HG03342 (cell line): ENCODE data around the gene RGS5.
"Not testable (repeated sequence)": the region's sequence is repeated elsewhere in the genome, so short reads cannot be mapped to it uniquely, and the experiment has no call there.

ENCODE experiments used
- ATAC-seq: cut with Tn5 transposase; IDR thresholded peaks from one replicate; pipeline ENCODE4 v1.9.1; 2021; ENCODE audit warnings: mild to moderate bottlenecking, moderate library complexity; ENCODE audit not compliant: unreplicated experiment

Gene RGS5, protein sequence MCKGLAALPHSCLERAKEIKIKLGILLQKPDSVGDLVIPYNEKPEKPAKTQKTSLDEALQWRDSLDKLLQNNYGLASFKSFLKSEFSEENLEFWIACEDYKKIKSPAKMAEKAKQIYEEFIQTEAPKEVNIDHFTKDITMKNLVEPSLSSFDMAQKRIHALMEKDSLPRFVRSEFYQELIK

DNA sequence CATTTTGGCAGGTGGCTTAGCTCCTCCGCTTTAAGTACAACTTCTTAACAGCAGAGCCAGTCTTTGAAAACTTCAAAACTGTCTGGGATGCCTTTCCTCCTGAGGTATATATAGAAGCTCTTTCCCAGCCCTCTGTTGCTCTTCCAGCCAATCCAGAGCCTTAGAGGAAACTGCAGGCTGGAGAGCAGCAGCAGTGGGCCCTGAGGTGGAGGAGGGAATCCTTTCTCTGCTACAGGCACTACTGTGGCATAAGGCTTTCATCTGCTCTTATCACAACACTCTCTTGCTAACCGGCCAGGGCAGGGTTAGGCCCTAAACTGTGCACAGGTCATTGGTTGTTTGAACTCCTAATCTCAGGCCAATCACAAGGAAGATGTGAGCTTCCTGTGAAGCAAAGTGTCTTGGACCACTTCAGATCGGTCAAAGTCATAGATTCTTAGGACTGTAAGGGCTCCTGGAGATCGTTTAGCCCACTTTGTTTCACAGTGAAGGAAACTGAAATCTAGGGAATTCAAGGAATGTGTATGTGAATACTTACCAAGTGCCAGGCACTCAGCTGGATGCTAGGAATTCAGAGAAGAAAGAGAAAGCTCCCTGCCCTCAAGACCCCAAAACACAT, at the start of gene RGS5:
Gene RGS5 (minus strand): TSS at position 84 of the 619 bp plus-strand sequence. CDS start 81 bp downstream, at position 3.
- no peak for ATAC-seq

DNA sequence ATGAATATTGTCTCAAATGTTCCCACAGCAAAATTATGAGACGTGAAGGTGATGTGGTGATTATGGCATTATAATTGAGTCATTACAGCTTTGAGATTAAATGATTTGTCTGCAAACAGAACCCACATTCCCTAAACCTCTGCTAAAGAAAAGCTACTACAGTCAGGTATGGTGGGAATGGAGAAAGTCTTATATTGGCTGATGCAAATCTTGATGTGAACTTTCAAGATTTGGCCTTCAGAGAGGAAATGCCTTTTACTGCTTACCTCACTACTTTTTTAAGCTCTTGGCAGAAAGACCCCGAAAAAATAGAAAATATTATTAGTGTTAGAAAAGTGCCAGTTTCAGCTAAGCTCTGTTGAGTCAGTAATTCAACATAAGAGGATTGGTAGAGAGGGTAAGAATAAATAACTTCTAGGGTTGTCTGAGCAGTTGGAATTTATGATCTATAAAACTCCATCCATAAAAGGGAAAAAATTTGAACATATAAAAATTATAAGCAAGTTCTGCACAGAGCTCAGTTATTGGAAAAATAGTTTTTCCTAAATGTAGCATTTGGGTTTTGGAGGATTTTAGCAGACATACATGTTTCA, 47.8 kb upstream of the RGS5 start:
- ATAC-seq, result no peak

DNA sequence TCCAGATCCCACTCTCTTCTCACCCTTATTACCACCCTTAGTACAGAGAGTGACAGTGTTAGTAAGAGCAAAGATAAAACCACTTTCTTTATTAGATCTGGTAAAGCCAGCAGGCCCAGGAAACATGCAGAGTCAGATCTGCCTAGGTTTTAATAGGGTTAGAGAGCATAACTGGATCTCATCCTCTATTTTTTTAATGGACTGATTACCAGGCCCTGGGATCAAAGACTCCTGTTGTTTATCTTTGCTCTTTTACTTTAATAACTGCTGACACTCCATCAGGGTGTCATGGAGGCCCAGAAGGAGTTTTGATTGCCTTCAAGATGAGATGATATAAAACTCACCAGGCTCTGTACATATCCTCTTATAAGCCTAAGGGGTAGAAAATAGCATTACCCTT, 45.3 kb upstream of the RGS5 start:
- ATAC-seq, result no peak

DNA sequence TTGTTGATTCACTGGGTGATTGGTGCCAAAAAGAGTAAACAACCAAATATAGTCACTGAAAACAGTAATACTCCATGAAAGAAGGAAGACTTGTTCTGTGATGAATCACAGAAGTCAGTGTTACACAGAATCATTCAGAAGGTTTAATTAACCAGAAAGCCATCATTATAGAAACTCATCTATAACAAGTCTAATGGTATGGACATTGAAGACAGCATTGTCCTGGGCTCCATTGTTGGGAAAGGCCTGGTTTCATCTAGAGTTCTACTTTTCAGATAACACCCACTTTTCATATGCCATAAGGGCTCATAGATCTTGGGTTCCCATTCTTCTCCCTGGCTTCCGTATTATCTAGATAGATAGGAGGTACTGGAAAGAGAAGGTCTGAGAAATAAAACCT, 41.9 kb upstream of the RGS5 start:
- not testable (repeated sequence) for ATAC-seq

DNA sequence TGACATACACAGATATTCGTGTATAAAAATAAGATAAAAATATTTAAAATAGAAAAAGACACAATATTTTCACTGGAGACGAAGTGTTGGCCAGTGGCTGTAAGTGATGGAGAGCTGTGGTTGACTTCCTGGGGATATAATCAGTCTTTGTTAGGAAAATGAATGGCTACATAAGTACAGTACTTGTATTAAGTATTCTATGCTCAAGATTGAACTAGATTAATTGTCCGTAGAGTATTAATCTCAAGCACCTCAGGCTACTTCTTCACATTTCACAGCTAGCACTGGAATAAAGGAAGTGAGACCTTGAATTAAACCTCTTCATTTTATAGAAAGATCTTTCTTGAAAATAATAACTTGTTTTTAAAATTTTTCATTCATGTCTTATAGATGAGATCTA, 39.0 kb upstream of the RGS5 start:
- ATAC-seq, result no peak

DNA sequence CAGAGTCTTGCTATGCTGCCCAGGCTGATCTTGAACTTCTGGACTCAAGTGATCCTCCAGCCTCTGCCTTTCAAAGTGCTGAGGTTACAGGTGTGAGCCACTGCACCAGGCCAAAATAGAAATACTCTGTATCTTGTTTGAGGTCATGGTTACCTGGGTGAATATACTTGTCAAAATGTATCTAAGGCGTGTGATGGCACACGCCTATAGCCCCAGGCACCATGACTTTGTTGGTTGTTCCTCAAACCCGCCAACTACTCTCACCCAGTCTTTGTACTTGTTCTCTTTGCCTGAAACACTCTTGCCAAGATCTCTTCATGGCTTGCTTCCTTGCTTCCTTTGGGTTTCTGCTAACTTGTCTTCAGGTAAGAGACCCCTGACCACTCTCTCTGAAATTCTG, 38.0 kb upstream of the RGS5 start:
- no peak for ATAC-seq

DNA sequence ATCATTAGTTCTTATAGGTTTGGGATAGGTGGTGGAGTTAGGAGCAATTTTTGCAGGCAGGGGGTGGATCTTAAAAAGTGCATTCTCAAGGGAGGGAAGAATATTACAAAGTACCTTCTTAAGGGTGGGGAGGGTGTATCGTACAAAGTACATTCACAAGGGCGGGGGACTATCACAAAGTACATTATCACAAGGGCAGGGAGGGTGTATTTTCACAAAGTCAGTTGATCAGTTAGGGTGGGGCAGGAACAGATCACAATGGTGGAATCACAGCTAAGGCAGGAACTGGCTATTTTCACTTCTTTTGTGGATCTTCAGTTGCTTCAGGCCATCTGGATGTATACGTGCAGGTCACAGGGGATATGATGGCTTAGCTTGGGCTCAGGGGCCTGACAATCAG, 30.9 kb upstream of the RGS5 start:
- not testable (repeated sequence) for ATAC-seq

DNA sequence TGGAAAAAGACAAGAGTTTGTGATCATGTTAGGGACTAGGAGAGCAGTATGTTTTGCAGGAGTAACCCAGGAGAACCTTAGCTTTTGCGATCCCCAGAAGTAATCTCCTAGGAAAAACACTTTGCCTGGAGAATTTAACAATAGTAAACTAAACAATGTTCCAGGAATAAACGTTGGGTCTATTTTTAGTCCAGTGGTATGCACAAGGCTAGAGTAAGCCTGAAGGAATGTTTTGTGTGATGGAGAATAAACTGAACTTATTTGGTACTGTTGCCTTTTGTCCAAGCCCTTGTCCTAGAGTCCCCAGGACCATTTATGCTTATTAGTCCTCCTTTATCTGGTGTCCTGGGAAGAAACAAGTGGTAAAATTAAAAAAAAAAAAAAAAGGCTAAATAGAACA, 28.7 kb upstream of the RGS5 start:
- no peak for ATAC-seq

DNA sequence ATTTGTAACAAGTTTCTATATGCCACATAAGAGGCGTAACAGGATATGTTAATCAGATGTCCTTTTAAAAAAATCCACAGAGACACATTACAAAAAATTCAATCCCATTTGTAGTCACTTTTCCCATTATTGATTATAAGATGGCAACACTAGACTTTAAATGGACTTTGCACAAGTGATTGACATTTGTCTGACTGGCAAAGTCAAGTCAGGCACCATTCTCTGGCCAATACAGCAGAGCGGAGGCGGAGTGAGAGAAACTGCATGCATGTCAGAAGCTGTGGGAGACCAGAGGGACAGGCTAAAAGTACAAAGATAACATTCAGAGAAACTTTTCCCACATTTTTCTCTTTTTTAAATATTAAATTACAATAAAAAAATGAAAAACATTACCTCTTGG, 28.1 kb upstream of the RGS5 start:
- ATAC-seq, result no peak

DNA sequence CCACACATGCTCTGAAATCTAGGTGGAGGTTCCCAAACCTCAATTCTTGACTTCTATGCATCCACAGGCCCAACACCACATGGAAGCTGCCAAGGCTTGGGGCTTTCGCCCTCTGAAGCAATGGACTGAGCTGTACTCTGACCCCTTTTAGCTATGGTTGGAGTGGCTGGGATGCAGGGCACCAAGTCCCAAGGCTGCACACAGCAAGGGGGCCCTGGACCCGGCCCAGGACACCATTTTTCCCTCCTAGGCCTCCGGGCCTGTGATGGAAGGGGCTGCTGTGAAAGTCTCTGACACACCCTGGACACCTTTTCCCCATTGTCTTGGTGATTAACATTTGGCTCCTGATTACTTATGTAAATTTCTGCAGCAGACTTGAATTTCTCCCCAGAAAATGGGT, 25.6 kb upstream of the RGS5 start:
- not testable (repeated sequence) for ATAC-seq

DNA sequence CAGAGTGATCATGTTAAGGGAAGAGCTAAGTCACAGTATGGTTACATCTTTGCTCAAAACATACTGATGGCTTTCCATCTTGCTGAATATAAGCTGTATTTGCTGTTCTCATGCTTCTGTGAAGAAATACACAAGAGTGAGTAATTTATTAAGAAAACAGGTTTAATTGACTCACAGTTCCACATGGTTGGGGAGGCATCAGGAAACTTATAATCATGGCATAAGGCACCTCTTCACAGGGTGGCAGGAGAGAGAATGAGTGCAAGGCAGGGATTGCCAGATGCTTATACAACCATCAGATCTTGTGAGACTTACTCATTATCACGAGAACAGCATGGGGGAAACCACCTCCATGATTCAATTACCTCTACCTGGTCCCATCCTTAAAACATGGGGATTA, 24.4 kb upstream of the RGS5 start:
- no peak for ATAC-seq

DNA sequence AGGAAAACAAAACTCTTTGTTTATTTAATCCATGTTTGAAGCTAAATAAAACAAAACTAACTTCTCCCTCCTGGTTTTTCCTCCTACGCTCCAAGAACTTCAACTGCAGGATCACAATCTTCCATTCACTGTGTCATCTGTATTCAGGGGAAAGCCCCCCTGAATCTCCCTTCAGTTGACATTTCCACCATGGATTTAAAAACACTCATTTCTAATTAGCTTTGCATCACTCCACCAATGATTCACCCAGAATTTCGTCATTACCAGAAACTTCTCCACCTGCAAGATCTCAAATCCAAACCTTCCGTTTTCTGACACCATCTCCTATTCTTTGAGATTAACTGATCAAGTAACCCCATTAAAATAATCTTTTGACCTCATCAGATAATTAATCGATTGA, 10.9 kb upstream of the RGS5 start:
- no peak for ATAC-seq

DNA sequence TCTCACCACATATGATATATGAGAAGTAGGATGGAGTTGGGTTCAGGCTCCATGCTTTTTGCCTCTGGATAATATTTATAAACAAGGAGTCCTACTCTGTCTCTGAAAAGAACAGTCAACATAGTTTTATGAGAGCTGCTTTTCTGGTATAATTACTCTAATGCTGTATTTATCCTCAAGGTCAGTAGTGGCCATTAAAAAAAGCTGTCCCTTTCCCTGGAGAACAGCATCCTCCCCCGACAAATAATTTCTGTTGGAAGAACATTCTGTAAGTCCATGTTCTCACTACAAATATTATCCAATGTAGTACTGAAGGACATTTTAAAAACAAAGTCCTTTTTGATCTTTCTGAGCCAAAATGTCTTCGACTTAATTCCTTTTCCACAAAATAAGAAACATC, 9.0 kb upstream of the RGS5 start:
- ATAC-seq, result no peak

DNA sequence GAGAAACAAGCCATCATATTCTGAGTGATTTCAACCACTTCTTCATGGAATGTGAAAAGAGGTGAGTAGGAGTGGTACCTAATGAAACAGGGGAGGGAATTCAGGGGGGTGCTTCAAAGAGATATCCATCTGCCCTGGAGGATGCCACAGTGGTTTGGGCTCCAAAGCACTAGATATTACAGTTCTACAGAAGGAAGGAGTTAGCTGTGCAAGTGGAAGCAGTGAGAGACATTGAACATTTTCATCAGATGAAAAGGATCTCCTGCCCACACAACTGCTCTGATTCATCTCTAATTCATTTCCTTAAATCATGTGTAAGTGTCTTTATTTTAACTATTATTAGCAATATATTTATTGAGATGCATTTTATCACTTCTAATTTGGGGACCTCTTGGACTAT, 2.8 kb upstream of the RGS5 start:
- ATAC-seq, result no peak

DNA sequence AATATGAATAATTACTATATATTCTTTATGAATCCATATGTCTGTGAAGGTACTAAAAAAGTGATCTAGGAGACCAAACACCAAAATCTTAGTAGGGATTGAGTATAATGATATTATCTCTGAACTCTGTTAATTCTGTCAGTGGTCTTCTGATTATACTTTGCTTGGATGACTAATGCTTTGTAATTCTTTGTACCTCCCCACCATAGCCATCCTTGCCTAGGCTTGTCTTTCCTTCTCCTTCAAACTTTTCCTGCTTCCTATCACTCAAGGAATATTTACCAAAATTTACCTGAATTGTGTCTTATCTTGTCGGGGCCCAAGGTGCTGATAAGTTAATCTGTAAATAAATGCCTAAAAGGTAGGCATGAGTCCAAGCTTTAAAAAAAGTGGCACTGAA, 845 bp upstream of the RGS5 start:
- no peak for ATAC-seq

DNA sequence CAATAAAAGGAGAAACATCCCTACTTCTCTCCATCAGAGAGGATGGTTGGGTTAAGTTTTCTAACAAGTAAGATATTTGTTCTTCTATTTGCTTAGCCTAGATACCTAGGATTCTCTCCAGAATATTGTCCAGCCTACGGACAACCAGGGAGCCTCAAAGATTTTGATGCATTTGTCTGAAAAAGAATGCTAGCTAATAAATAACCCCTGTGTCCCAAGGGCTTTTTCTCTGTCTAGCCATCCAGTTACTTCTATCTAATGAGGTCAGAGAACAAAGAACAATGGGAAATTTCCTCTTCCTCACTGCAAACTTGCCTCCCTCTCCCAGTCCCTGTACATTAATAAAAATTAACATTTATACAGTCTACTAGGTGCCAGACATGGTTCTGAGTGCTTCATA, 810 bp downstream of the RGS5 start:
- no peak for ATAC-seq

DNA sequence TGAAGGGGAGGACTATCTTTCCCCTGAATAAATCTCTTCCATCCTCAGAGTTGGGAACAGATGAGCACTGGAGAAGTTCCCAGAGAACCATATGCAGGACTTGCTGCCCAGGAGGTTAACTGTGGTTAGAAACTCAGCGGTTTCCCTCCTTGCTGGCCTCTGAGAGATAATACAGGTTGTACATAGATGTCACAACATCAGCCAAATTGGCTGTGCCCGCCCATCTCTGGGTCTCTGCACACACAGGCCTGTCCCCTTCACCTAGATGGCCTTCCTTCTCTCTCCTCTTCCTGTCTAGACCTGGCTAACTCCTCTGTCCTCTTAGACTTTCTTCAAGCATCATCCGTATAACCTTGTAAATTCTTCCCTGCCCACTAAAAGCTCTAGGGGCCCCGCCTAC, 5.7 kb downstream of the RGS5 start:
- ATAC-seq, result no peak

DNA sequence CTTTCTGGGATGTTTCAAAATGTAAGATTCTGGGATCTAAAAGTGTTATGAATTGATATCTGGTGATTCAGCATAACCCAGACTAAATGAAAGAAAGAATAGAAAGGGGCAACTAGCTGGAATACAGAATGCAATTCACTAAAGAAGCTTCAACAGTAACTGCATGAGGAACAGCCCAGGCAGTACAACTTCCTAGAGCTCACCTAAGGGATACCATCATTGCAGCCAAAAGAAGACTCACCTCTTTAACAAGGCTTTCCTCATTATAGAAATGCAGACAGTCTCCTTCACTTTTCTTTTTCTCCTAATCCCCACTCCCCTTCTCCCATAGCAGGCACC, 6.3 kb downstream of the RGS5 start:
- no peak for ATAC-seq

DNA sequence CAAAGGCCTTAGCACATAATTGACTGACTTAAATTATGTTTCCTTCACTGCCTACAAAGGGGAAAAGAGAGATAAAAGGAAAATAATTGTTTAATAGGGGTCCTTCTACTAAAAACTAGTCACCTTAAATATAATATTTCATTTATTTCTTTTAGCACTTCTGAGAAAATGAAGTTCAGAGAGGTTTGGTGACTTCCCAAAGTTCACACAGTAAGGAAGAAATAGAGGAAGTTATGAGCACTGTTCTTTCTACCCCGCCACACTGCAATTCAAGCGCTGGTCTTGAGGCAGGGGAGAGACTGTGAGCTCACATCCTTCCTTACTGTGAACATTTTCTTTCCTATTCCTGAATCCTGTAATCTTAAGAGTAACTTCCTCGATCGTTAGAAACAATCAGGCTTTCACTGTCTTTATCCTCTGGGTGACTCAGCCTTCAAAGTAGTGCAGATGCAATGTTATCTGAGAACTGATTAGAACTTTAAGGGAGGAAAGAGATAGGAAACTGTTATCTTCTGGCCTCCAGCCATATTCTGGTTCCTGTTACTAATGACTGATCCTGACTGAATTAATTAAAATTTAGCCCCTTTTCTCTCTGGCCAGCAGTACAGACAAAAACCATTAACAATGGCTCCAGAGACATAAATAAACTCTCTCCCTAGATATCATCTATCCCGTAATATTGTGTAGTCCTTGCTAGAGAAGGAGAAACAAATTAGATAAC, 6.8 kb downstream of the RGS5 start:
- no peak for ATAC-seq

DNA sequence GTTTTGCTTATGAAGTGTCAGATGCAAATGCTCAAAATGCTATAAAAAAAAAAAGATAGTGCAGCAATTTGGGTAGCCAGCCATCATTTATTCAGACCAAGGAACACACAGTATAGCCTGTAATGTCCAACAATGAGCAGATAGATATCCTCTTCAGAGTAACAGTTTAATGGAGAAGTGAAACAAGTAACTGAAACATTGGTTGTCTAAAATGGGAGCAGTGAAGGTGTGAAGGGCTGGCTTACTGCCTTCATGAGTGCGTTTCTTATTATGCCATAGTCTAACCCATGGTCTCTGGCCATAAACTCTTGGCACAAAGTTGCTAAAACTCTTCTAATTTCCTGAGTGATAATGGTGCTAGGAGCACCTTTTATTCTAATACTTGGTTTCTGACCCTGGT, 11.4 kb downstream of the RGS5 start:
- peak; percentile 46 for ATAC-seq

DNA sequence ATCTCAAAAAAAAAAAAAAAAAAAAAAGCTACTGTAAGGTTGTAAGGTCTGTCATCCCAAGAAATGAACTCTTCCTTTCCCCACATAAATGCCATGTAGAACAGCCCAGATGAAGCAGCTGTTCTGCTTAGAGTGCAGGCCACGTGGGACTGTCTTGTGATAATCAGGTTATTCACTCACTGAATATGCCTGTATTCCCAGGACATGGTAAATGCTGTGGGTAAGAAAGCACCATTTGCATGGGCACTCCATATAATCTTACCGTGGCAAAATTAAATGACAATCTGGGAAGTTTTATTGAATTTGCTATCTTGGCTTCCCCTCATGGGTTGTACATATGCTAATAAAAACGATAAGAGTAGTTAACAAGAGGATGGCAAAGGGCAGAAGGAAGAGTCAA, 13.8 kb downstream of the RGS5 start:
- no peak for ATAC-seq

DNA sequence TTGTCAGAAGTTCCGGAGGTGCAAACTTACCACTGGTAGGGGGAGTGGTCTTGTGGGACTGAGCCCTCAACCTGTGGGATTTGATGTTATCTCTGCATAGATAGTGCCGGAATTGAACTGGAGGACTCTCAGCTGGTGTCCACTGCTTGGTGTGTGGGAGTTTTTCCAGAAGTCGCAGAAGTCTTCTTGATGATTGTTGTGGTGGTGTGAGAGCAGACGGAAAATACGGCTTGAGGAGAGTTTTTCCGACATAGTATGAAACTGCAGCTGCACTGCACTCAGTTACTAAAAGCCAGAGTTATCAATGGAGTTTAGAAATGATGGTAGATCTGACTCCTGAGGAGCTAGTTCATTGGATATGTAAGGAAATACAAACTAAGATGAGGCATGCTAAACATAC, 14.9 kb downstream of the RGS5 start:
- ATAC-seq, result no peak
